DOHH2 (cell line): ENCODE data around the gene OBSCN.
A peak's percentile ranks its signal among the peaks of the same experiment; 100 is the strongest.

Experiments used
- H3F3A ChIP-seq: fragments of 200-600 bp; sonication (generic), shearing (Covaris generic); 2 replicates; pipeline ENCODE4 v1.6.0; 2016; ENCODE audit warnings: antibody characterized with exemption, mild to moderate bottlenecking; ENCODE audit not compliant: control insufficient read depth, insufficient read depth
- H3K27ac ChIP-seq: fragments of 200-600 bp; sonication (generic); 2 replicates; pipeline ENCODE4 v1.5.1; 2014; ENCODE audit warnings: low read depth, mild to moderate bottlenecking, low read length, moderate library complexity
- H3K27me3 ChIP-seq: fragments of 200-600 bp; sonication (generic); 2 replicates; pipeline ENCODE4 v1.6.1; 2014; ENCODE audit warnings: mild to moderate bottlenecking, low read length, mixed read lengths; ENCODE audit not compliant: control insufficient read depth
- H3K36me3 ChIP-seq: fragments of 200-600 bp; sonication (generic); 2 replicates; pipeline ENCODE4 v1.6.1; 2014; ENCODE audit warnings: mild to moderate bottlenecking, low read length, moderate library complexity, mixed read lengths; ENCODE audit not compliant: control insufficient read depth
- H3K4me1 ChIP-seq: fragments of 200-600 bp; sonication (generic); 2 replicates; pipeline ENCODE4 v1.6.1; 2014; ENCODE audit warnings: mild to moderate bottlenecking, low read length, mixed read lengths; ENCODE audit not compliant: control insufficient read depth
- H3K4me2 ChIP-seq: fragments of 200-600 bp; sonication (generic); 2 replicates; pipeline ENCODE4 v1.6.0; 2014; ENCODE audit warnings: mild to moderate bottlenecking, low read length, moderate library complexity
- H3K4me3 ChIP-seq: fragments of 200-600 bp; sonication (generic); 2 replicates; pipeline ENCODE4 v1.5.1; 2014; ENCODE audit warnings: mild to moderate bottlenecking, low read length, mixed read lengths
- H3K79me2 ChIP-seq: fragments of 200-600 bp; sonication (generic); 2 replicates; pipeline ENCODE4 v1.6.1; 2014; ENCODE audit warnings: mild to moderate bottlenecking, low read length, mixed read lengths; ENCODE audit not compliant: control insufficient read depth
- H3K9me2 ChIP-seq: fragments of 200-600 bp; sonication (generic); replicated peaks from 2 replicates; pipeline ENCODE4 v1.6.1; 2014; ENCODE audit warnings: mild to moderate bottlenecking, low read length, mixed read lengths; ENCODE audit not compliant: control insufficient read depth
- H3K9me3 ChIP-seq: fragments of 200-600 bp; sonication (generic); 2 replicates; pipeline ENCODE4 v1.6.1; 2014; ENCODE audit warnings: antibody characterized with exemption, low read length, mixed read lengths; ENCODE audit not compliant: control insufficient read depth, insufficient read depth
- H4K20me1 ChIP-seq: fragments of 200-600 bp; sonication (generic); 2 replicates; pipeline ENCODE4 v1.6.0; 2014; ENCODE audit warnings: low read depth, mild to moderate bottlenecking, antibody characterized with exemption, low read length, moderate library complexity; ENCODE audit not compliant: control insufficient read depth, insufficient read depth
- CTCF ChIP-seq: fragments of 200-600 bp; sonication (generic); IDR thresholded peaks from one replicate; pipeline ENCODE4 v1.5.1; 2014; ENCODE audit warnings: antibody characterized with exemption, mild to moderate bottlenecking, low read depth, low read length; ENCODE audit not compliant: poor library complexity, severe bottlenecking
- EZH2phosphoT487 ChIP-seq: fragments of 200-600 bp; sonication (generic); IDR thresholded peaks from 2 replicates; pipeline ENCODE4 v1.6.1; 2017; ENCODE audit warnings: borderline replicate concordance, mild to moderate bottlenecking, antibody characterized with exemption, low read length, moderate library complexity, mixed read lengths

Gene OBSCN

GRCh38 chr1:228231189-228231588 lies 23.3 kb downstream of the OBSCN start:
- Histone ChIP-seq H3K4me2 (no peak overlapping the region), H4K20me1 (no peaks in the 10 kb centered on the region), H3K27me3 (no peaks in the 10 kb centered on the region), H3K9me2 (no peaks in the 10 kb centered on the region), H3K9me3 (no peaks in the 10 kb centered on the region), H3K4me3 (no peak overlapping the region), H3K4me1 (no peaks in the 10 kb centered on the region), H3F3A (no peaks in the 10 kb centered on the region), H3K79me2 (no peaks in the 10 kb centered on the region), H3K36me3 (no peaks in the 10 kb centered on the region), H3K27ac (no peak overlapping the region)
- TF ChIP-seq CTCF (no peak), EZH2phosphoT487 (no peak)

- Histone ChIP-seq H3K27ac (no peak overlapping the region), H3K9me2 (no peaks in the 10 kb centered on the region), H3K27me3 (peaks cover 4% of the 10 kb centered on the region; the same call in 1 of the 2 replicates), H3K4me3 (no peak overlapping the region), H3K36me3 (no peaks in the 10 kb centered on the region), H4K20me1 (no peaks in the 10 kb centered on the region), H3K4me1 (no peaks in the 10 kb centered on the region), H3K9me3 (no peaks in the 10 kb centered on the region), H3K4me2 (no peak overlapping the region), H3K79me2 (no peaks in the 10 kb centered on the region), H3F3A (no peaks in the 10 kb centered on the region)
- no peak for TF ChIP-seq EZH2phosphoT487
- no peak for TF ChIP-seq CTCF
These were observed 25.3 kb downstream of the OBSCN start for GRCh38 chr1:228233136-228233535.

DNA sequence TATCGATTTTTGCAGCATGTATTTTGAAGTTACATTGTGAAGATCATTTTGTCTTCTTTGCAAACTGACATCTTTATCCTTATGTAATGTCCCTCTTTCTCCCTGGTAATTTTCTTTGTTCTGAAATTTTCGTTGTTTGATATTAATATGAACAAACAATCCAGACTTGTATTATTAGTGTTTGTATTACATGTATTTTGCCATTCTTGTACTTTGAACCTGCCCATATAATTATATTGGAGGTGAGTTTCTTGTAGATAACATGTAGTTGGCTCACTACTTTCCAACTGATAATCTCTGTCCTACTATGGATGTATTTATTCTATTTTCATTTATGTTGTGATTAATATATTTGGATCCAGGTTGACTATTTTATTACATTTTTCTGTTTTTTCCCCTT lies 27.1 kb downstream of the OBSCN start:
- peaks cover 4% of the 10 kb centered on the region; the same call in 1 of the 2 replicates for H3K27me3 ChIP-seq
- no peaks in the 10 kb centered on the region for H3F3A ChIP-seq
- no peaks in the 10 kb centered on the region for H3K9me2 ChIP-seq
- no peak overlapping the region for H3K4me3 ChIP-seq
- no peaks in the 10 kb centered on the region; the same call in 1 of the 2 replicates for H3K9me3 ChIP-seq
- no peaks in the 10 kb centered on the region for H3K36me3 ChIP-seq
- H3K79me2 ChIP-seq = no peaks in the 10 kb centered on the region
- H3K4me2 ChIP-seq = no peak overlapping the region
- H3K4me1 ChIP-seq = no peaks in the 10 kb centered on the region
- no peak overlapping the region for H3K27ac ChIP-seq
- TF ChIP-seq CTCF (no peak), EZH2phosphoT487 (no peak)
- no peaks in the 10 kb centered on the region for H4K20me1 ChIP-seq

DNA sequence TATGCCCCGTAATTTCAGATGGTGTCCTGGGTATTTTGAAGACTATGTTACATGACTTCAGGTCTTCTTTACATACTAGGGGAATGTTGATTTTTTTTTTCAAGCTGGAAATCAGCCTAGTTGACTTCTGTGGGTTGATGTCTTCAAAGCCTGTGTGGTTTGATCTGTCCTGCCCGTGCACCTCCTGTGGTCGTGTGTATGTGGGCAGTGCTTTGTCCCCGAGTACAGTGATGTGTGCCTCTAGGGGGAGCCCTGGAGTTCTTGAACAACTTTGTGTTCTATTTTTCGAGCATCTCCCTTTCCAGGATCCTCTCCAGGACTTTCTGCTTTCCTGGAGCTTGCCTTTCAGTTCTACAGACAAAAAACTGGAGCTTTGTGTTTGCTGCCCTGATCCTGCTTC lies 28.9 kb downstream of the OBSCN start:
- Histone ChIP-seq H3K4me3 (no peak overlapping the region), H3K79me2 (no peaks in the 10 kb centered on the region), H3K36me3 (no peaks in the 10 kb centered on the region), H3K4me2 (no peak overlapping the region), H4K20me1 (no peaks in the 10 kb centered on the region), H3K27ac (no peak overlapping the region), H3F3A (no peaks in the 10 kb centered on the region), H3K9me2 (no peaks in the 10 kb centered on the region), H3K9me3 (peaks cover 8% of the 10 kb centered on the region), H3K4me1 (no peaks in the 10 kb centered on the region), H3K27me3 (peaks cover 4% of the 10 kb centered on the region; the same call in 1 of the 2 replicates)
- TF ChIP-seq EZH2phosphoT487 (no peak), CTCF (peak; percentile 78)
